GM13976 (cell line): Measurements from ENCODE around the gene FBXO30.

Experiments
- DNase-seq: peaks from one replicate; pipeline ENCODE4 v3.0.0; 2012; ENCODE audit warnings: low spot score
- CTCF ChIP-seq: IDR thresholded peaks from 2 replicates; pipeline ENCODE4 v1.5.1; 2012; ENCODE audit warnings: borderline replicate concordance, mild to moderate bottlenecking; ENCODE audit not compliant: insufficient read depth; ENCODE audit errors: extremely low read depth, missing control alignments, control extremely low read depth
- in situ Hi-C: fragments of 300-500 bp; cut with MboI; formaldehyde crosslinking; loops from one replicate; pipeline ENCODE4 v1.12.0; 2022; ENCODE audit warnings: low sequenced_read_pairs, mixed read lengths, inconsistent platforms; ENCODE audit not compliant: unreplicated experiment

FBXO30 gene

GRCh38 chr6:145801021-145801420 lies 13.6 kb downstream of the FBXO30 start:
- in situ Hi-C loops: no loop called here
- no peak for TF ChIP-seq CTCF
- DNase-seq: no peak

DNA sequence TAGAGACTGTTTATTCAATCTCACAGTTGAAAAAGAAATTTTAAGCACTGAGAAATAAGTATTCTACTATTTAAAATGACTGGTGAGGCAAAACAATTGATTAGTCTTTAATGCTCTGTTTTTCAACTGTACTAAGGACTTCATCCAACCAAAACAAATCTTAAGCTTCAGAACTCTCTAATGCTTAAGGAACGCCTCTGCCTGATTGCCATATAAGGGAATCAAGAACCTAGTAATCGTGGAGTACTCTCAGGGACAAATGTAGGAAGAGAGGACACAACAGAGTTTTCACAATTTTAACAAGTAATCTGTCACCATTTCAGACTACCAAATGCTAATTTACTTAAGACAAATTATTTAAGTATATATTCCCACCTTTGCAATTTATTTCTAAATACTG lies 16.1 kb downstream of the FBXO30 start:
- no peak for DNase-seq
- in situ Hi-C loops: no loop called here
- no peak for TF ChIP-seq CTCF

DNA sequence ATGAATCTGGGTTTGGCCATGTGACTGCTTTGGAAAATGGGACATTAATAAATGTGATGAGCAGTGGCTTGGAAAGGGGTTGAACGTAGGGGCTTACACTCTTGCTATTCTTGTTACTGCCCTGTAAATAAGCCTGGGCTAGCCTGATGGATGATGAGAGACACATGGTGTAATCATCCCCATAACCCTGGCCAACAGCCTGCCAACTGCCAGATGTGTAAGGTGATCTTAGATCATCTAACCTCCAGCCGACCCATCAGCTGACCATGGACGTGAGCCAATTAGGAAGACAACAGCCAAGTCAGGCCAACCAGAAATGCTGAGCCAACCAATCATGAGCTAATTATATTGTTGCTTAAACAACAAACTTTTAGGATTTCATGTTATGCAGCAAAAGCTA lies 25.2 kb downstream of the FBXO30 start:
- in situ Hi-C loops: no loop called here
- no peak for DNase-seq
- no peak for TF ChIP-seq CTCF

DNA sequence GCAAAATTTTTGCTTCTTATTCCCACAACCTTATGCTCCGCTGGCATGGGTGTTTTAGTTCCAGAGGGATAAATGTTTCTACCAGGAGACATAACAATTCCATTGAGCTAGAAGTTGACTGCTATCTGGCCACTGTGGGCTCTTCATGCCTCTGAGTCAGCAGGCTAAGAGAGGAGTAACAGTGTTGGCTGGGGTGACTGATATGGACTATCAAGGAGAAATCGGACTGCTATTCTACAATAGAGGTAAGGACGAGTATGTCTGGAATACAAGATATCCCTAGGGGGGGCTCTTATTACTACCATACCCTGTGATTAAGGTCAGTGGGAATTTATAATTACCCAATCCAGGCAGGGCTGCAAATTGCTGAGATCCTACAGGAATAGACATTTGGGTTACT lies 26.9 kb downstream of the FBXO30 start:
- TF ChIP-seq CTCF: no peak
- in situ Hi-C loops: no loop called here
- DNase-seq: no peak

- in situ Hi-C loops: no loop called here
- no peak for DNase-seq
- no peak for TF ChIP-seq CTCF
Observed at GRCh38 chr6:145784683-145785082, 29.9 kb downstream of the FBXO30 start.

GRCh38 chr6:145783796-145784195 lies 30.8 kb downstream of the FBXO30 start:
- TF ChIP-seq CTCF: no peak
- in situ Hi-C loops: no loop called here
- DNase-seq: no peak

DNA sequence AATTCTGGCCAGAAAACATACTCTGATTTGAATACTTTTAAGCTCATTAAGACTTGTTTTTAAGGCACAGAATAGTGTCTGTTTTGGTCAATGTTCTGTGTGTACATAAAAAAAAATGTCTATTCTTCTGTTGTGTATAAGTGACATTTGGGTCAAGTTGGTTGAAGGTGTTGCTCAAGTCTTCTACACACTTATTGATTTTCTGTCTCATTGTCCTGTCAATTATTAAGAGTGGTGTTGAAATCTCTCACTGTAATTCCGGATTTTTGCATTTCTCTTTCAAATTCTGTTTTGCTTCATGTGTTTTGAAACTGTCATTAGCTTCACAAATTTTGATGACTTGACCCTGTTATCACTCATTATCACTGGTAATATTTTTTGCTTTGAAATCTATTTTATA lies 41.7 kb downstream of the FBXO30 start:
- no peak for DNase-seq
- in situ Hi-C loops: no loop called here

More for the DNA sequence above, 41.7 kb downstream of the FBXO30 start:
- no peak for TF ChIP-seq CTCF
